Subcutaneous abdominal adipose tissue (tissue), 5 donors: ENCODE measurements around the gene MAML1.
A peak's percentile ranks its signal among the peaks of the same experiment; 100 is the strongest.

Experiments
- H3K27ac ChIP-seq: one replicate; pipeline ENCODE4 v1.7.0; 2013; ENCODE audit warnings: low read depth, mild to moderate bottlenecking, inconsistent platforms, low read length, moderate library complexity
- H3K27me3 ChIP-seq, 5 donors: one replicate each; pipeline ENCODE4 v1.7.0; 2013; ENCODE audit warnings: low read length in 5 of 5, inconsistent platforms in 1 of 5; ENCODE audit not compliant: control insufficient read depth in 5 of 5, insufficient read depth in 4 of 5
- H3K36me3 ChIP-seq, 5 donors: one replicate each; pipeline ENCODE4 v1.7.0; 2013; ENCODE audit warnings: low read length in 5 of 5; ENCODE audit not compliant: control insufficient read depth in 5 of 5, insufficient read depth in 5 of 5
- H3K4me1 ChIP-seq, 5 donors: one replicate each; pipeline ENCODE4 v1.7.0; 2013; ENCODE audit warnings: low read length in 5 of 5, mild to moderate bottlenecking in 3 of 5, moderate library complexity in 1 of 5; ENCODE audit not compliant: control insufficient read depth in 5 of 5, insufficient read depth in 5 of 5
- H3K4me3 ChIP-seq, 5 donors: one replicate each; pipeline ENCODE4 v1.7.0; 2013; ENCODE audit warnings: low read length in 5 of 5, low read depth in 1 of 5
- H3K9ac ChIP-seq, 5 donors: one replicate each; pipeline ENCODE4 v1.7.0; 2013; ENCODE audit warnings: low read length in 5 of 5, mild to moderate bottlenecking in 4 of 5, moderate library complexity in 3 of 5
- H3K9me3 ChIP-seq, 5 donors: one replicate each; pipeline ENCODE4 v1.7.0; 2013; ENCODE audit warnings: low read length in 5 of 5; ENCODE audit not compliant: control insufficient read depth in 5 of 5
- donor health status: healthy.
- donor health status: healthy.
- donor health status: healthy.
- donor health status: healthy.
- donor health status: healthy.

Gene MAML1

GRCh38 chr5:179825655-179826182 is 93.1 kb downstream of the MAML1 start:
- Histone ChIP-seq H3K27ac (peak overlapping the region; percentile 100), H3K4me1 (peaks cover 17 to 66% (median 56%) of the 10 kb centered on the region in 5 donors), H3K9ac (peak overlapping the region in 1 of 5 donors; percentile 16), H3K4me3 (no peak overlapping the region), H3K9me3 (no peaks in the 10 kb centered on the region), H3K36me3 (peaks cover 4 to 87% (median 78%) of the 10 kb centered on the region in 5 donors), H3K27me3 (no peaks in the 10 kb centered on the region)
